ENCODE results near the gene MEST. TPM values are rescaled to one million over a fixed set of nuclear protein-coding genes. Genes with fewer than 3 reads are reported as not detected.
"Not testable (repeated sequence)": the region's sequence is repeated elsewhere in the genome, so short reads cannot be mapped to it uniquely, and the experiment has no call there.

Gene MEST
- total RNA-seq, 2 donors from 2014 or later, result 24.1 to 68.9 TPM

DNA sequence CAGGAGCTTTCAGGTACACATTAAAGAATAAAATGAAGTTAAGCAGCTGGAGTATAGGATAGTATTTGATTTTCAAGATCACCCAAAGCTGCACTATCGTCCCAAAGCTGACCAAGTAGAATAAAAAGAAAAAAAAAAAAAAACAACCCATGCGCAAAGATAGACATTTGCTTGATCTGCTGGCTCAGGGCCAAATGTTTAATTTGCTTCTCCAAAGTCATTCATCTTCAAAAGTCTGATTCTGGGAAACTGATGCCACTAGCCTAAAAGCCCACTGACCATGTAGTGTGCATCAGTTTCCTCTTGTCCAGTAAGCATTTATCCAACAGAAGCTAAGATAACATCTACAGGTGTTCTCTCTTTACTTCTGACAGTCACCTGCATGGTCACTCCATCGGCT, 14.5 kb downstream of the MEST start:
- Histone ChIP-seq H3K4me1 (peaks cover 7% of the 10 kb centered on the region), H3K27ac (no peak overlapping the region), H3K9me3 (no peaks in the 10 kb centered on the region), H3K27me3 (no peaks in the 10 kb centered on the region), H3K4me3 (no peak overlapping the region), H3K36me3 (replicated peaks in 1 of 2; ENCODE audit: insufficient read depth in 1 of 2, low read depth in 2 of 2) (peaks cover 9 to 18% of the 10 kb centered on the region in 2 donors)
- ATAC-seq, result no peak
- intact Hi-C loops (cut with DNase I), result no loop called here
- WGBS, 2 donors, result 88 to 93% methylated on average over 3 of the region's 3 CpGs
- no peak for TF ChIP-seq POLR2A (IDR thresholded peaks at IDR 0.05)
- TF ChIP-seq, protein P1, sequence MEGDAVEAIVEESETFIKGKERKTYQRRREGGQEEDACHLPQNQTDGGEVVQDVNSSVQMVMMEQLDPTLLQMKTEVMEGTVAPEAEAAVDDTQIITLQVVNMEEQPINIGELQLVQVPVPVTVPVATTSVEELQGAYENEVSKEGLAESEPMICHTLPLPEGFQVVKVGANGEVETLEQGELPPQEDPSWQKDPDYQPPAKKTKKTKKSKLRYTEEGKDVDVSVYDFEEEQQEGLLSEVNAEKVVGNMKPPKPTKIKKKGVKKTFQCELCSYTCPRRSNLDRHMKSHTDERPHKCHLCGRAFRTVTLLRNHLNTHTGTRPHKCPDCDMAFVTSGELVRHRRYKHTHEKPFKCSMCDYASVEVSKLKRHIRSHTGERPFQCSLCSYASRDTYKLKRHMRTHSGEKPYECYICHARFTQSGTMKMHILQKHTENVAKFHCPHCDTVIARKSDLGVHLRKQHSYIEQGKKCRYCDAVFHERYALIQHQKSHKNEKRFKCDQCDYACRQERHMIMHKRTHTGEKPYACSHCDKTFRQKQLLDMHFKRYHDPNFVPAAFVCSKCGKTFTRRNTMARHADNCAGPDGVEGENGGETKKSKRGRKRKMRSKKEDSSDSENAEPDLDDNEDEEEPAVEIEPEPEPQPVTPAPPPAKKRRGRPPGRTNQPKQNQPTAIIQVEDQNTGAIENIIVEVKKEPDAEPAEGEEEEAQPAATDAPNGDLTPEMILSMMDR (IDR thresholded peaks at IDR 0.05), result no peak
- no peak for DNase-seq

DNA sequence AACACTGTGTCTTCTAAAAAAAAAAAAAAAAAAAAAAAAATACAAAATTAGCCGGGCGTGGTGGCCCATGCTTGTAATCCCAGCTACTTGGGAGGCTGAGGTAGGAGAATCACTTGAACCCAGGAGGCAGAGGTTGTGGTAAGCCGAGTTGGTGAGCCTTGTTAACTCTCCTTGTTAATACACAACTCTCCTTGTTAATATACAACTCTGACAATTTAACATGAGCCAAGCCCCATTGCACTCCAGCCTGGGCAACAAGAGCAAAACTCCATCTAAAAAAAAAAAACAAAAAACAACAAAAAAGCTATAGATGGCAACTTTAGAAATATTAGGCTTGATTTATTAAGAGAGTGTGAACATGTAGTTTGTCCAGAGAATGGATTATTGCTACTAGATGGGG, 20.2 kb downstream of the MEST start:
- H3K27ac ChIP-seq; ATAC-seq; intact Hi-C loops (cut with DNase I): not testable (repeated sequence)

DNA sequence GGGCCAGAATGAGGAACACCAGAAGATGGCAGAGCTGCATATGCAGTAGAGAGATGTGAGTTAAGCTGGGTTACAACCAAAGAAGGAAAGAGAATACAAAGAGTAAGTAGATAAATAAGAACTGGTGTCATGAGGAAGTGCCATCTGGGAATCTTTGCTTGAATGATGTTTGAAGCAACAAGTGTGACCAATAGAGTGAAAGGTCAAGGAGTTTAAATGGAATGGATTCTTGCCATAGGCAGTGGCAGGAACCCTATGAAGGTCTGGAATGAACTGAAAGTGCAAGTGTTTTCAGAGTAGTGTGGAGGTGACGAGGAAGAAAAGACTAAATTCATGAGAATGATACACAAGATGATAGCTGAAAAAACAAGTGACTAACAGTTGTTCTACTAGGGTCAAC, 21.6 kb downstream of the MEST start:
- no peak for TF ChIP-seq POLR2A (IDR thresholded peaks at IDR 0.05)
- TF ChIP-seq, protein P1 (IDR thresholded peaks at IDR 0.05), result no peak
- no peak overlapping the region for H3K4me3 ChIP-seq
- H3K27me3 ChIP-seq, result no peaks in the 10 kb centered on the region
- 100% methylated on average over 1 of the region's 1 CpG for WGBS, 2 donors
- intact Hi-C loops (cut with DNase I), result no loop called here
- no peak overlapping the region for H3K27ac ChIP-seq
- DNase-seq (no peak), ATAC-seq (no peak)
- no peaks in the 10 kb centered on the region for H3K9me3 ChIP-seq
- peaks cover 16% of the 10 kb centered on the region for H3K4me1 ChIP-seq
- no peaks in the 10 kb centered on the region for H3K36me3 ChIP-seq (replicated peaks in 1 of 2; ENCODE audit: insufficient read depth in 1 of 2, low read depth in 2 of 2)

More for the DNA sequence above, 20.2 kb downstream of the MEST start:
- H3K4me3 ChIP-seq; H3K36me3 ChIP-seq (replicated peaks in 1 of 2; ENCODE audit: insufficient read depth in 1 of 2, low read depth in 2 of 2); H3K9me3 ChIP-seq; H3K27me3 ChIP-seq; DNase-seq: not testable (repeated sequence)
- 71% methylated on average over 3 of the region's 3 CpGs for WGBS, 2 donors
- H3K4me1 ChIP-seq, result peaks cover 16% of the 10 kb centered on the region

DNA sequence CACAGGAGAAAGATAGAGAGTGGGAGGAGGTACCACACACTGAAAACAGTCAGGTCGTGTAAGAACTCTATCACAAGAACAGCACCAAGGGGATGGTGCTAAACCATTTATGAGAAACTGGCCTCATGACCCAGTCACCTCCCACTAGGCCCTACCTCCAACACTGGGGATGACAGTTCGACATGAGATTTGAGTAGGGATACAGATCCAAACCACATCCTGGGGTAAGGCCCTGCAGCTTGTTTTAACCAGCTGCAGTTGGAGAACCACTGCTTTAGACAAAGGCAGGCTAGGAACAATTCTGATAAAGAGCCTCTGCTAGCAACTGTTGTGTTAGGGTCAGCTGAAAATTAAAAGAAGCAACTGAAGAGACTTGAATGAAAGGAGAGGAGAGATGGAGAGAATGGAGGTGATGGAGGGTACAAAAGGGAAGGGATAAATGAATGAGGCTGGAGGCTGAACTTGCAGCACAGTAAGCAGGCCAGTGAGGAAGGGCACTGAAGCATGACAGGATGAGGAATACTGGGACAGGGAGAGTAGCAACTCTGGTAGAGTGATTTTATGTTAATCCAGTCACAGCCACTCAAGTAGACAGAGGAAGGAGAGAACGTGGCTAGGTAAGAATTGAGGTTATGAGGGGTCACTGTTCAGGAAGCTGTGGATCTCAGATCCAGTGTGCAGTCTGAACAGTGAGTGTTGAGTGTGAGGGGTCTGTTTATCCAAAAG, 23.6 kb downstream of the MEST start:
- 83 to 86% methylated on average over 3 of the region's 3 CpGs for WGBS, 2 donors
- Histone ChIP-seq H3K9me3 (no peaks in the 10 kb centered on the region), H3K4me3 (no peak overlapping the region), H3K27ac (no peak overlapping the region), H3K27me3 (no peaks in the 10 kb centered on the region), H3K4me1 (peaks cover 16% of the 10 kb centered on the region), H3K36me3 (replicated peaks in 1 of 2; ENCODE audit: insufficient read depth in 1 of 2, low read depth in 2 of 2) (no peaks in the 10 kb centered on the region)
- ATAC-seq, result no peak
- DNase-seq, result no peak
- TF ChIP-seq POLR2A (IDR thresholded peaks at IDR 0.05), result no peak
- TF ChIP-seq, protein P1 (IDR thresholded peaks at IDR 0.05), result no peak
- intact Hi-C loops (cut with DNase I), result no loop called here

DNA sequence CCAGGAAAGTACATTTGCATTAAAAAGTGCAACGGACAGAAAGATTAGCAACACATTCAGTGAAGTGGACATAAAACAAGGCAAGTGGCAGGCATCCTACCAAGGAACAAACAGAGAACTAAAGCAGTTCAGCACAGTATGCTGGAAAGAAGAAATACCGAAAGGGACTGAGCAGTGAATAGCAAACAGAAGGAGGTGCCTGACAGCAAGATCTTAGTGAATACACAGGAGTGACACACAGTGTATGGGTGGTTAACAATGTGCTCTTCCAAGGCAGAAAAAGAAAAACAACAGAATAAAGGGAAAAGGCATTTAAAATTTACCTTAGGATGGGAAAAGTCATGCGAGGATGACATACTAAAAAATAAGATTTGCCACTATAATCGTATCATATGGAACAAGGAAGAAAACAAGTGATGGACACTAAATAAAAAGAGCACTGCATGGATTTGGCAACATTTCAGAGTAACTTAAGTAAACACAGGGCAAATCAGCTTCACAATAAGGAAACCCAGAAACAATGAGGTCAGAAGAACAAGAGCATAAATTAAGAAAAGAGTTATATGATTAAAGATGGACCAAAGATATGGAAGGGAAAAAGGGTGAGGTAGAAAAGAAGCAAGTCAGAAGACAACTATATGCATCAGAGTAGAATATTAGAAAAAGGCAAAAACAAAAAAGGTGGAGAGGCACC, 29.5 kb downstream of the MEST start:
- TF ChIP-seq, protein P1 (IDR thresholded peaks at IDR 0.05), result no peak
- no peak for TF ChIP-seq POLR2A (IDR thresholded peaks at IDR 0.05)
- no peak overlapping the region for H3K27ac ChIP-seq
- no peaks in the 10 kb centered on the region for H3K9me3 ChIP-seq
- H3K36me3 ChIP-seq (replicated peaks in 1 of 2; ENCODE audit: insufficient read depth in 1 of 2, low read depth in 2 of 2), result no peaks in the 10 kb centered on the region
- no peaks in the 10 kb centered on the region for H3K27me3 ChIP-seq
- intact Hi-C loops (cut with DNase I), result no loop called here
- WGBS, 2 donors, result 82% methylated on average over 4 of the region's 4 CpGs
- DNase-seq, result no peak
- H3K4me3 ChIP-seq, result no peak overlapping the region
- ATAC-seq, result no peak
- no peaks in the 10 kb centered on the region for H3K4me1 ChIP-seq

DNA sequence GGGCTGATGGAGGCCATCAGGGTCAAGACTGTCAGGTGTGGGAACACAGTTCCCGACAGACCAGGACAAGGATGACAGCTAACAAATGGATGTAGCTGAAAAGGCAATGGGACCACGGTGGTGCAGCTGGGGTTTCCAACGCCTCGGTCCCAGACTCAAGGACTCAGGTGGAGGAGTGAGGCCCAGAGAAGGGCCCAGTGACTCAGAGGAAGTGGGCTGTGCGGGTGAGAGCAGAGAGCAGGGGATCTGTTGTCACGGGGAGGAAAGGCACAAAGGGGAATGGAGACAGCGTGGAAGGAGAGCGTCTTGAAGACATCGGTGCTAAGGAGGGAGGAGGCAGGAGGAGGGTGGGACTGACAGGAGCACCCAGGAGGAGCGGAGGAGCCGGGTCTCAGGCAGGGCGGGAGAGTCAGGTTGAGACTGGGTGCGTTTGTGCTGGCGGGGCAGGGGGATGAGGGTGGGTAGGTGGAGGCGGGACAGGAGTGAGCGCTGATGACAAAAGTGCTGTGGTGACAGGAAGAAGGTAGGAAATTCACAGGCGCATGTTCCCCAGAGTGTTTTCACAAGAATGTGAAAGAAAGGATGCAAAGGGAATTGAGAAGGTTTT, 31.7 kb downstream of the MEST start:
- H3K27me3 ChIP-seq; H3K36me3 ChIP-seq (replicated peaks in 1 of 2; ENCODE audit: insufficient read depth in 1 of 2, low read depth in 2 of 2); intact Hi-C loops (cut with DNase I); H3K4me1 ChIP-seq; H3K4me3 ChIP-seq; H3K9me3 ChIP-seq; DNase-seq; ATAC-seq; H3K27ac ChIP-seq: not testable (repeated sequence)
- WGBS, 2 donors, result 90 to 91% methylated on average over 17 of the region's 17 CpGs

All from body of pancreas (tissue), 4 donors.